Stimulated activated naive B cell treated with anti-CD40 and anti-IgM and Interleukin-4, amounts not matched to agents 10 μg/mL and 1 μg/mL and 100 μg/mL, for 72 hours (primary cell): Measurements from ENCODE around the gene POLR2L.

ENCODE experiments used
- ATAC-seq, 2 donors: fragments of 150-1000 bp; cut with Tn5 transposase; replicated peaks; 2 replicates each; pipeline ENCODE4 v1.10.0; 2021; ENCODE audit warnings: moderate library complexity in 1 of 2
- DNase-seq: peaks from one replicate; pipeline ENCODE4 v3.0.0; 2021
- H3K27ac Mint-ChIP-seq: one replicate; pipeline ENCODE4 v1.8.0; 2022; ENCODE audit warnings: mild to moderate bottlenecking, mixed read lengths
- H3K27me3 Mint-ChIP-seq, 2 donors: one replicate each; pipeline ENCODE4 v1.8.0; 2022; ENCODE audit warnings: mixed read lengths in 2 of 2
- H3K36me3 Mint-ChIP-seq, 2 donors: one replicate each; pipeline ENCODE4 v1.8.0; 2022; ENCODE audit warnings: mixed read lengths in 2 of 2, mild to moderate bottlenecking in 1 of 2
- H3K4me1 Mint-ChIP-seq, 2 donors: one replicate each; pipeline ENCODE4 v1.8.0; 2022; ENCODE audit warnings: mixed read lengths in 2 of 2, mild to moderate bottlenecking in 1 of 2
- H3K4me3 Mint-ChIP-seq, 2 donors: one replicate each; pipeline ENCODE4 v1.8.0; 2022; ENCODE audit warnings: mild to moderate bottlenecking in 2 of 2, mixed read lengths in 2 of 2, moderate library complexity in 1 of 2
- H3K9me3 Mint-ChIP-seq, 2 donors: one replicate each; pipeline ENCODE4 v1.8.0; 2022; ENCODE audit warnings: mixed read lengths in 2 of 2, mild to moderate bottlenecking in 1 of 2

POLR2L gene

DNA sequence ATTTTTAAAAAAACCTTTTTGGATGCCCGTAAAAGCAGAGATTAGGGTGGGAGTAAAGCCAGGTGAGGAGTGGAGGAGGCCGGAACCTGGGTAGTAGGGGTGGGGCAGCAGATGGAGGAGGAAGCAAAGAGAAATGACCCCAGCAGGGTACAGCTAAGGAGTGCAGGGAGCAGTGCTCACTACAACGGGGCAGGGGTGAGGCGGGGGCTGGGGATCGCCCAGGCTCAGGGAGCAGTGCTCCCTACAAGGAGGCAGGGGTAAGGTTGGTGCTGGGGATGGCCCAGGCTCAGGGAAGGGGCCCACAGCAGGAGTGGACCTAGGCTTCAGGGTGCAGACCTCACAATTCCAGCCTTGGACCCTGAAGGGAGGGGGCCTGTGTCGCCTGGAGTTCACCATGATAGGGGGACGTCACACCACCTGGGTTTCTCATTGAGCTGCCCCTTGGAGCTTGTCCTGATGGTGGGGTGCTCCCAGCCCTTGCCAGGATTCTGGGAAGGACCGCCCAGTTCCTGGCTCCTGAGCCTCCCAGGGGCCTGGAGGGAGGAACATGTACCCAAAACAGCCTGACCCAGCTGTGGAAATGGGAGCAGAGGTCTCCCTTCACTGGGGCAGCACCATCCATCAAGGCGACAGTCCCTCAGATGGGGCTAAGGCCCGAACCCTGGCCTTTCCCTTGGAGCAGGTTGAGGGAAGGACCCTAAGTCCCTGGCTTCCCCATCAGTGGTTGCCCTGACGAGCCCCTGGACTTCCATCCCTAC is 26.5 kb downstream of the POLR2L start:
- H3K4me1 Mint-ChIP-seq, result peaks cover 32 to 39% of the 10 kb centered on the region in 2 donors
- no peaks in the 10 kb centered on the region for H3K9me3 Mint-ChIP-seq
- H3K27ac Mint-ChIP-seq, result peak overlapping the region; percentile 73
- H3K4me3 Mint-ChIP-seq, result no peak overlapping the region
- no peaks in the 10 kb centered on the region for H3K27me3 Mint-ChIP-seq
- H3K36me3 Mint-ChIP-seq, result peaks cover 27 to 38% of the 10 kb centered on the region in 2 donors
- DNase-seq (no peak), ATAC-seq (no peak)

DNA sequence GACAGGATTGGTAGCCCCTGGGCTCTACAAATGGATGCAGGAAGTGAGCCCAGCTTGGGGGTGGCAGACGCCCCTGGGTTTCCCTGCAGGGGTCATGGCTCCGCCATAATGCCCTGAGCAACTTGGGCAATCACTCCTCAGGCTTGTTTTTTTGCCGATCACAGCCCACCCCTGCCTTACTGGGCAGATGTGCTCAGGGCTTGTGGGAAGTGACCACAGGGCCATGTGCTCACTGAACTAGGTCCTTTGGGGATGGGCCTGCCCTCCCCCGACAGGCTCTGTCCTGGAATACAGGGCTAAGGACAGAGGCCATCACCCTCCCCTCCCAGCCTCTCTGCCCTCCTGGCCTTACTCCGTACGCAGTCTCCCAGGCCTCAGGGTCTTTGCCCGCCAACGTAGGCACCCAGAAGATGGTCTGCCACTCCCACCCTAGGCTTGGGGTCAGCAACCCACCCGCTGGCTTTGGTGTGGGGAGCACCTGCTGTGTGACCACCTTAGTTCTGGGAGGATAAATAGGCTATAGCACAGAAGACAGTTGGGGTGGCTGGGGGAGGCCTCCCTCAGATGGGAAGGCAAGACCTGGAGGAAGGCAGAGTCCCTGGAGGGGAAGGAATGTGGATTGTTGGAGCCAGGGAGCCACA is 28.8 kb downstream of the POLR2L start:
- H3K4me1 Mint-ChIP-seq, result peaks cover 31 to 40% of the 10 kb centered on the region in 2 donors
- H3K27ac Mint-ChIP-seq, result peak overlapping the region; percentile 81
- peak overlapping the region in 1 of 2 donors; percentile 3 for H3K4me3 Mint-ChIP-seq
- H3K36me3 Mint-ChIP-seq, result peaks cover 34 to 49% of the 10 kb centered on the region in 2 donors
- H3K27me3 Mint-ChIP-seq, result no peaks in the 10 kb centered on the region
- DNase-seq, result no peak
- no peaks in the 10 kb centered on the region for H3K9me3 Mint-ChIP-seq
- ATAC-seq, result no peak

GRCh38 chr11:813072-813455 is 29.3 kb downstream of the POLR2L start:
- Mint-ChIP-seq H3K27me3 (no peaks in the 10 kb centered on the region), H3K27ac (peak overlapping the region; percentile 98), H3K9me3 (no peaks in the 10 kb centered on the region)

GRCh38 chr11:812390-812789 is 29.9 kb downstream of the POLR2L start:
- no peaks in the 10 kb centered on the region for H3K9me3 Mint-ChIP-seq
- H3K4me1 Mint-ChIP-seq, result peaks cover 32 to 47% of the 10 kb centered on the region in 2 donors
- H3K4me3 Mint-ChIP-seq, result peak overlapping the region; percentile 91 to 97
- peaks cover 32 to 49% of the 10 kb centered on the region in 2 donors for H3K36me3 Mint-ChIP-seq
- peak overlapping the region; percentile 98 for H3K27ac Mint-ChIP-seq
- no peaks in the 10 kb centered on the region for H3K27me3 Mint-ChIP-seq
- ATAC-seq (no peak), DNase-seq (no peak)

More at GRCh38 chr11:813072-813455, 29.3 kb downstream of the POLR2L start:
- no peak for DNase-seq
- peaks cover 30 to 41% of the 10 kb centered on the region in 2 donors for H3K4me1 Mint-ChIP-seq
- H3K36me3 Mint-ChIP-seq, result peaks cover 34 to 49% of the 10 kb centered on the region in 2 donors
- ATAC-seq, result no peak
- H3K4me3 Mint-ChIP-seq, result no peak overlapping the region

DNA sequence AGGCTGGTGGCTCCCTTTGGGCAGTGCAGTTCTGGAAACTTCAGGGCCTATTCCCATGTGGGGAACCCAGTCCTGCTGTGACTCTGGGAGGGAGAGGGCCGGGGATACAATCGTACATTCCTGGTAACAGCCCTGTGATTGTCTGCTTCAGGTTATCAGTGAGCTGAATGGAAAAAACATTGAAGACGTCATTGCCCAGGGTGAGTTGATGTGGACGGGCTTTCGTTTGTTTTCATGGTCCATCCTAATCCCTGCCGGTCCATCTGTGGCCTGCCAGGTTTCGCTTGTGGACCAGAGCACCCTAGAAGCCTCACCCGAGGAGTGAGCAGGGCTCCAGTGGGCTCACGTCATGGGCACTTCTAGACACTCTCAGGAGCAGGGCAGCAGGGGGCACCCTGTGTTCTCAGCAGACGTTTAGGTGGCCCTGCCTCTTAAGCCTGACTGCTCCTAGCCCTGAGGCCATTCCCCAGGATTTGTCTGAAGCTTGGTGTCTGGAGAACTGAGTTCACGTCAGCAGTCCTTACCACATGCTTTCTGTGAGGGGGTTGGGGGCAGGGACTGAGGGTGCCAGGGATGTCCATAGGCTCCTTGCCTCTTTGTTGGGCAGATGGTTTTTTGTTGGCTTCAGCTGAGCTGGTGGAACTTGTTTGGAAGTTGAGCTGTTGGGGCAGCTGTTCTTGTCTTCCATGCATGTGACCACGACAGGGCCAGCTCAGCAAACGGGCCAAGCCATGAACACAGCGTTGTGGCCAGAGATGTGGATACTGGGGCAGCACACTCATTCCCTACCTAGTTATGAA is 30.7 kb downstream of the POLR2L start:
- peak overlapping the region; percentile 91 to 97 for H3K4me3 Mint-ChIP-seq
- ATAC-seq (no peak), DNase-seq (no peak)
- peak overlapping the region; percentile 98 for H3K27ac Mint-ChIP-seq
- no peaks in the 10 kb centered on the region for H3K27me3 Mint-ChIP-seq
- H3K9me3 Mint-ChIP-seq, result no peaks in the 10 kb centered on the region
- H3K4me1 Mint-ChIP-seq, result peaks cover 32 to 49% of the 10 kb centered on the region in 2 donors
- H3K36me3 Mint-ChIP-seq, result peaks cover 32 to 49% of the 10 kb centered on the region in 2 donors

- Mint-ChIP-seq H3K4me1 (peaks cover 33 to 49% of the 10 kb centered on the region in 2 donors), H3K9me3 (no peaks in the 10 kb centered on the region), H3K4me3 (peak overlapping the region; percentile 91 to 97), H3K27ac (peak overlapping the region; percentile 99), H3K27me3 (no peaks in the 10 kb centered on the region), H3K36me3 (peaks cover 31 to 46% of the 10 kb centered on the region in 2 donors)
- DNase-seq (no peak), ATAC-seq (peak; percentile 7 to 12)
Observed at GRCh38 chr11:810040-810567, 32.2 kb downstream of the POLR2L start.

GRCh38 chr11:809287-810039 is 32.9 kb downstream of the POLR2L start, which contains the start of gene RPLP2:
RPLP2 (plus strand) TSS chr11:809967; CDS start chr11:810235, 268 bp downstream.
- Mint-ChIP-seq H3K4me3 (peak within 1 kb of the TSS; percentile 91 to 97), H3K4me1 (peaks cover 36 to 51% of the 10 kb centered on the region in 2 donors), H3K9me3 (no peaks in the 10 kb centered on the region), H3K27me3 (no peaks in the 10 kb centered on the region), H3K36me3 (peaks cover 31 to 46% of the 10 kb centered on the region in 2 donors), H3K27ac (peak within 1 kb of the TSS; percentile 99)
- ATAC-seq (peak; percentile 85 to 88), DNase-seq (peak; percentile 96)

DNA sequence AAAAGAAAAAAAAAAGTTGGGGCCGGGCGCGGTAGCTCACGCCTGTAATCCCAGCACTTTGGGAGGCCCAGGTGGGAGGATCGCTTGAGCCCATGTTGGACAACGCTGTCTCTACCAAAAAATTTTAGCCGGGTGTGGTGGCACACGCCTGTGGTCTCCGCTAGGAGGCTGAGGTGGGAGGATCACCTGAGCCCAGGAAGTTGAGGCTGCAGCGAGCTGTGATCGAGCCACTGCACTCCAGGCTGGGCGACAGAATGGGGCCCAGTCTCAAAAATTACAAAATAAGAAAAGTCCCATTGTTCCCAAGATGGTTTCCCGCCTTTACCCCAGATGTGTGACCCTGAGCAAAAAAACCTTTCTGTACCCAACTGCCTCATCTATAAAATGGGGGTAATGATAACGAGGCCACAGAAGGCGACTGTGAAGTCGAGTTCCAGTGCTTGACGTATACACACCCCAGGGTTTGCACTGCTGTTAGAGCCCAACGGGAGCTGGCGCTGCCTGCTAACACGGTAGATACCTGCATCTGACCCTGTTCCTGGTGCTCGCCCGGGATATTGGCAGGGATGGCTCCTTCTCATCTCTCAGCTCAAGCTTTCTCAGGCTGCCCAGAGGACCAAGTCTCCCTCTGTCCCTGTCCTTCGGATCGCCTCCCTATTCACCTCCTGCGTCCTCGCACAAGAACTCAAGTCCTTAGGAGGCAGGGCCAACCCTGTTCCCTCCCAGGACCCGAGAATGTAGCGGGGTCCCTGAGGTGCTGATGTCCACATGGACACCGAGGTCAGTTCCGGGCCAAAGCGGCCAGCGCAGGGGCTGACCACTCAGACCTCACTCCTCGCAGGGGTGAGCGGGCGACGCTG is 33.7 kb downstream of the POLR2L start:
- peaks cover 28 to 41% of the 10 kb centered on the region in 2 donors for H3K36me3 Mint-ChIP-seq
- H3K4me1 Mint-ChIP-seq, result peaks cover 37 to 59% of the 10 kb centered on the region in 2 donors
- no peaks in the 10 kb centered on the region for H3K9me3 Mint-ChIP-seq
- DNase-seq, result no peak
- ATAC-seq, result peak in 1 of 2 donors; percentile 0
- H3K4me3 Mint-ChIP-seq, result peak overlapping the region; percentile 91 to 97
- peak overlapping the region; percentile 99 for H3K27ac Mint-ChIP-seq
- no peaks in the 10 kb centered on the region for H3K27me3 Mint-ChIP-seq

- ATAC-seq (no peak), DNase-seq (no peak)
- Mint-ChIP-seq H3K4me3 (peak overlapping the region; percentile 82 to 83), H3K36me3 (peaks cover 5 to 22% of the 10 kb centered on the region in 2 donors), H3K4me1 (peaks cover 16 to 36% of the 10 kb centered on the region in 2 donors), H3K27ac (peak overlapping the region; percentile 47), H3K9me3 (no peaks in the 10 kb centered on the region), H3K27me3 (no peaks in the 10 kb centered on the region)
Observed at GRCh38 chr11:804599-804964, 37.7 kb downstream of the POLR2L start.

DNA sequence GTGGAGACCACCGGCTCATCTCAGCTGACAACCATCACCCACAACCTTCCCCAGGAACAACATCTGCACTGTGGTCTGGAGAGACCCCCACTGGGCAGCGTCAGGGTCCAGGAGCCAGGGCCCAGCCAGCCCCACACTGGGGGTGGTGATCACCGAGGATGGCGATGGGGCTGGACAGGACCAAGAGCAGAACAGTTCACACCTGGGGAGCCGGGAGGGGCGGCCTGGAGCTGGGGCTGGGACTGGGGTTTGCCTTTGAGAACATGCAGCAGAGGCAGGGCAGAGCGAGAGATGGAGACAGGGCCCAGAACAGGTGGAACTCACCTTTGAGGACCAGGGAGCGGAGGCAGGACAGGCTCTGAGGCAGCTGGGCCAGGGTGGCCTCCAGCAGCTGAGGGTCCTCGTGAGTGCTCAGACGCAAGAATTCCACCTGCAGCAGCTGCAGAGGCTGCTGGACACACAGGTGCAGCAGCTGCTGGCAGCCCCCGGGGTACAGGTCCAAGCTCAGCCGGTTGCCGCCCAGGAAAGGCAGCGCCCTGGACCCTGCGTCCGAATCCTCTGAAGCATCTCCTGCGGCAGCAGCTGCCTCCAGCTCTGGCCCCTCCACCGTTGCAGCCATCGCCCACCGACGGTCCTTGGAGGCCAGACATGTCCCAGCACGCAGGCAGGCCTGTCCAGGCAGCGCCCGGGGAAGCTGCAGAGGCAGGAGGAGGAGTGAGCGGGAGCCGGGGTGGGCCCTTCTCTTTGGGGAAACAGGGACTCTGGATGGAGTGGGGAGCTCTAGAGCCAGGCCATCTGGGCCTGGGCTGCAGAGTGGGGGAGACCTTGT is 38.3 kb downstream of the POLR2L start:
- Mint-ChIP-seq H3K9me3 (no peaks in the 10 kb centered on the region), H3K27ac (peak overlapping the region; percentile 37), H3K4me3 (peak overlapping the region; percentile 82 to 83), H3K36me3 (peaks cover 2 to 21% of the 10 kb centered on the region in 2 donors), H3K4me1 (peaks cover 15 to 35% of the 10 kb centered on the region in 2 donors), H3K27me3 (no peaks in the 10 kb centered on the region)
- DNase-seq, result no peak
- ATAC-seq, result no peak

- ATAC-seq, result no peak
- H3K27ac Mint-ChIP-seq, result no peak overlapping the region
- H3K4me3 Mint-ChIP-seq, result peak overlapping the region in 1 of 2 donors; percentile 82
- no peaks in the 10 kb centered on the region for H3K9me3 Mint-ChIP-seq
- peaks cover 2 to 18% of the 10 kb centered on the region in 2 donors for H3K36me3 Mint-ChIP-seq
- no peaks in the 10 kb centered on the region for H3K27me3 Mint-ChIP-seq
- H3K4me1 Mint-ChIP-seq, result peaks cover 13 to 29% of the 10 kb centered on the region in 2 donors
- no peak for DNase-seq
Observed at GRCh38 chr11:803467-803742, 38.9 kb downstream of the POLR2L start.

GRCh38 chr11:802693-803466 is 39.4 kb downstream of the POLR2L start:
- Mint-ChIP-seq H3K27ac (no peak overlapping the region), H3K4me1 (peaks cover 12 to 24% of the 10 kb centered on the region in 2 donors), H3K36me3 (peaks cover 2 to 16% of the 10 kb centered on the region in 2 donors)

More at GRCh38 chr11:802693-803466, 39.4 kb downstream of the POLR2L start:
- DNase-seq (no peak), ATAC-seq (no peak)
- no peaks in the 10 kb centered on the region for H3K27me3 Mint-ChIP-seq
- no peaks in the 10 kb centered on the region for H3K9me3 Mint-ChIP-seq
- H3K4me3 Mint-ChIP-seq, result peak overlapping the region in 1 of 2 donors; percentile 25
